Inferior parietal cortex (tissue), 1 donor: ENCODE data around the gene TCERG1.
A peak's percentile ranks its signal among the peaks of the same experiment; 100 is the strongest.
"Not testable (repeated sequence)": the region's sequence is repeated elsewhere in the genome, so short reads cannot be mapped to it uniquely, and the experiment has no call there.

ENCODE experiments used
- DNase-seq: peaks from one replicate; pipeline ENCODE4 v3.0.0-alpha.2; 2016; ENCODE audit errors: extremely low spot score

Gene TCERG1

DNA sequence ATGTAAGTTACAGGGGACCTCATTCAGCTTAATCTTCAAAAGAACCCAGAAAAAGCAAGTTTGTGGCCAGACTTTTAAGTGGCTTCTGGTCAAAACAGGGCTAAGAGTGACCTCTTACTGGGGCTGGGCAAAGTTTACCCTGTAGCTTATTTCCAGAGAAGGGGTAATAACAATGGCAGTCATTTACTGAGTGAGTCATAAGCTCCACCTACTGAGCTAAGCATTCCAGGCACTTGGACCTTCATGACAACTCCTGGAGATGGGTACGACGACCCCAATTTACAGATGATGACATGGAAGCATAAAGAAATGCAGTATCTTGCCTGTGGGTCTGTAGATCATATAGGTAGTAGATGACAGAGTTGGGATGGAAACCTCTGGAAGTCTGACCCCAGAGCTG is 73.6 kb downstream of the TCERG1 start:
- DNase-seq = no peak

GRCh38 chr5:146521403-146522106 is 74.4 kb downstream of the TCERG1 start:
- no peak for DNase-seq

- DNase-seq = no peak
These were observed 76.6 kb downstream of the TCERG1 start for GRCh38 chr5:146523698-146524097.

DNA sequence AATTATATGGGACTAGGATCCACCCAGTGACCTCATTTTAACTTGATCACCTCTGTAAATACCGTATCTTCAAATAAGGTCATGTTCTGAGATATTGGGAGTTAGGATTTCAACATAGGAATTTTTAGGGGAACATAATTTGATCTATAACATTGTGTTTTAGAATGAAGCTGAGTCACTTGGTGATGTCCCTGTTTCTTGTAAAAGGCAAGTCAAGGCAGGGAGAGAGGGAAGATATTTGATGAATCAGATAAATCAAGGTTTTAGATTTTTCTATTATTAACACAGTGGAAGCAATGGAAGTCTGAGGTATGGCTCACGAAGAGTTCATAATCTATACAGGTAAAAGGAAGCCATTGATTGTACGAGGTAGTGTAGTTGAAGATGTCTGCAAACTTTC is 80.7 kb downstream of the TCERG1 start:
- no peak for DNase-seq

GRCh38 chr5:146528236-146528635 is 81.1 kb downstream of the TCERG1 start:
- DNase-seq = no peak

DNA sequence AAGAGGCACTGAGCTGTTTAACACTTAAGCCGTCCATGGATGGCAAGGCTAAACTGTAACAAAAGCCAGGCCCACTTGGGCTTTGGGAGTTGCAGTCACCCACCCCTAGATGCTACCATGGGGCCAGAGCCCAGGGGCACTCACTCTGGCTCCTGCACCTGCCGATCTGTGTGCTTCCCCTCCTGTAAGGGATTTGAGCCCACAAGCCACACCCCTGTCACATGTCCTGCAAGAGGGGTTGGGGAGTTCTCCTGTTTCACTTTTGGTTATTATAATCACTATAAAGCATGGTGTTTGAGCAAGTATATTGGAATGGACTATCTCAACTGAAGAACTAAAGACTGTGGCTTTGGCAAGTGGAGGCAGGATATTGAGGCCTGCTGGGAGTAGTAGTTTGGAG is 82.9 kb downstream of the TCERG1 start:
- no peak for DNase-seq

GRCh38 chr5:146533260-146533857 is 86.2 kb downstream of the TCERG1 start:
- peak; percentile 87 for DNase-seq

- no peak for DNase-seq
These were observed 86.7 kb downstream of the TCERG1 start for GRCh38 chr5:146533882-146534281.

DNA sequence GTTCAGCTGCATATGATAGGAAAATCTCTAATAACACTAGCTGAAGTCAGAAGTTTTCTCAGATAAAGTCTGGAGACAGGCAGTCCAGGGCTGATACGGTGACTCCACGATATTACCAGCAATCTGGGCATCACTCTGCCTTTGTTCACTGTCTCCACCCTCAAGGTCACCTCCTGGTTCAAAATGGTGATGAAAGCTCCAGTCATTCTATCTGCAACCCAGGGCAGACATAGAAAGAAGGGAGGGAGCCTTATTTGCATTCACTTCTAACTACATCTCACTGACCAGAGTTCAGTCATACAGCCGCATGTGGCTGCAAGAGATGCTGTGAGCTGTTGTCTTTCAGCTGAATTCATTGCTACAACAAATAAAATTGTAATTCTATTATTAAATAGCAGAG is 91.3 kb downstream of the TCERG1 start:
- no peak for DNase-seq

GRCh38 chr5:146539973-146540372 is 92.8 kb downstream of the TCERG1 start:
- no peak for DNase-seq

DNA sequence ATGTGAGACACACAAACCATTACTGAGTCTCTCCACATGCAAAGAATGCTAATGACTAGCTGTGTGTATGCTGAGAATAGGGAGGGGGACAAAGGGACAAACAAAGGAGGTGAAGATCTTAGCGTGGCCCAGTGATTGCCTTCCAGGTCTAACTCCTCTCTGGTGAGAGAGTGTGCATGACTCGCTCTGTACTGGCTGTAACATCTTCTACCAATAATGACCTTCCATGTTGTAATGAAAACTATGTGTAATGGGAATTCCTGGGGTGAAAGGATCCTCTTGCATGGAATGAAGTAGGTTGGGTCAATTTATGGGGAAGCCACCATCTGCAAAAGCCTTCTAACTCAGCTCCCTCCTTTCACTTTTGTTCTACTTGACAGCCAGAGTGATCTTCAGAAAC is 93.3 kb downstream of the TCERG1 start:
- DNase-seq = no peak

DNA sequence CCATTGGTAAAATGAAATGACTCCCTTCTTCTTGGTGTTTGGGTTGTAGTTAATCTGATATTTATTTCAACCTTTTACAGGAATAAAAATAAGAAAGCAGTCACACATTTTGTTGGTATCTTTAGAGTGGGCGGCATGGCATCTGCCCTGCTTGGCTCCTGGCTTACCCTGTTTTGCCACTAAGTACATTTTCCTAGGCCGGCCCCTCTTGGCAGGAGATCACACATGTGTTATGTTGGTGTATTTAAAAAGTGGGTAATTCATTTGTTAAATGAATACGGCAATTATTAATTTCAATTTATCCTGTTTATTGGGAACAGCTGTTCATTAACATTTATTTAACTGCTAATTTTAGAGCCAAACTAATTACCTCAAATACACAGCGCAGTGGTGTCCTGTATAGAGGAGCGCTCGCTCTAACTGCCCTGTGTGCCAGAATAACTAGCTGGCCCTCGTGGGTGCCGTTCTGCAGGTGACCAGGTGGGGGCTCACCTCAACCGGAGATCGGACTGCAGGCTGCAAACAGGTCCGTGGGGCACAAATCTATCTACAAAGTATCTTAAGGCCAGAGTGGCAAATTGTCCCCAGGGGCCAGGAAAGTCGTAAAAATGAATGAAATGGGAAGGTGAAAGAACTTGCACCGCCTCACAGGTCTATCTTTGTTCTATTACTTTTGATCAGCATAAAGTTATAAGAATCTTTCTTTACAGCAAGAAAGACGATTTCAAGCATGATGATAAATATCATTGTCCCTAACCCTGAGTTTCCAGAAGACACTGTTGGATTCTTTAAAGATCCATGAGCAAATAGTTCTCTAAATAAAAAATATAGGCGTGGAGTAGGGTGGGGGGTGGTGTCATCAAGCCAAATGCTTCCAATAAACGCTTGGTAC is 95.1 kb downstream of the TCERG1 start:
- DNase-seq = peak; percentile 77

GRCh38 chr5:146544232-146544631 is 97.1 kb downstream of the TCERG1 start:
- DNase-seq = no peak

- DNase-seq = no peak
These were observed 101.8 kb downstream of the TCERG1 start for GRCh38 chr5:146548781-146549449.

GRCh38 chr5:146549615-146550014 is 102.5 kb downstream of the TCERG1 start:
- no peak for DNase-seq

DNA sequence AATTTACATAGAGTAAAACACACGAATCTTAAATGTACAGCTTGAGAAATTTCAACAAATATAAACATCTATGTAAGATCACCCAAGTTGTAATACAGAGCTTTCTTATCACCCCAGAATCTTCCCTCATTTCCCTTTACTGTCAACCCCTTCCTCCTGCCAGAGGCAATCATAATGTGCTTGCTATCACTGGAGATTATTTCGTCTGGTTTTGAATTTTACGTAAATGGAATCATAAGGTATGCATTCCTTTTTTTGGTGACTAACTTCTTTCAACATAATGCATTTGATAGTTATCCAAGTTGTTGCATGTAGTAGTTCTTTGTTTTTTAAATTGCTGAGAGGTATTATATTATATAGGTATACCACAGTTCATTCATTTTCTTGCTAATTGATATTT is 106.3 kb downstream of the TCERG1 start:
- DNase-seq = no peak

GRCh38 chr5:146556884-146557283 is 109.8 kb downstream of the TCERG1 start:
- DNase-seq = not testable (repeated sequence)

- no peak for DNase-seq
These were observed 113.2 kb downstream of the TCERG1 start for GRCh38 chr5:146560205-146560812.
